Stimulated activated CD4-positive, alpha-beta T cell treated with anti-CD3 and anti-CD28 coated beads, Interleukin-15, amount 100 ng/mL, for 48 hours (primary cell): ENCODE measurements around the gene MYO15A.

Experiments used
- DNase-seq, 2 donors: peaks; one replicate each; pipeline ENCODE4 v3.0.0-alpha.2; 2020; ENCODE audit warnings: low read depth in 2 of 2

Gene MYO15A

DNA sequence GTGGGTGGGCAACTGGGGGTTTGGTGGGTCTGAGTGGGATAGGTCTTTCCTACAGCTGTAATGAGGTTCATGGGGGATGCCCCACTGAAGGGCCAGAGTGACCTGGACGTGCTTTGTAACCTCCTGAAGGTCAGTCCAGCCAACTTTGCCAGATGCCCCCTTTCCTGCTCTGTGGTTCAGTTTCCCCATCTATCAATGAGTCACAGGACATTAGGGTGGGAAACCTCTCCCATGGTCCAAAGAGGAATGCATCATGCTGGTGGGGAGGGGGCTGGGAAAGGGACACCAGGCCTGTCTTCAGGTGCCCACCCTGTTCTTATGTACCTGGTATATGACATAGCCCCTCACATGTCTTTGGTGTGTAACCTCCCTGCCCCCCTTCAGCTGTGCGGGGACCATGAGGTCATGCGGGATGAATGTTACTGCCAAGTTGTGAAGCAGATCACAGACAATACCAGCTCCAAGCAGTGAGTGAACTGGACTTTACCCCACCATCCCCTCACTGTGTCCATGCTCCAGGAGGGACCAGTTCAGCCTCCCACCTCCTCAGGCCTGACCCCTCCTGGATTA is 51.1 kb downstream of the MYO15A start:
- no peak for DNase-seq

DNA sequence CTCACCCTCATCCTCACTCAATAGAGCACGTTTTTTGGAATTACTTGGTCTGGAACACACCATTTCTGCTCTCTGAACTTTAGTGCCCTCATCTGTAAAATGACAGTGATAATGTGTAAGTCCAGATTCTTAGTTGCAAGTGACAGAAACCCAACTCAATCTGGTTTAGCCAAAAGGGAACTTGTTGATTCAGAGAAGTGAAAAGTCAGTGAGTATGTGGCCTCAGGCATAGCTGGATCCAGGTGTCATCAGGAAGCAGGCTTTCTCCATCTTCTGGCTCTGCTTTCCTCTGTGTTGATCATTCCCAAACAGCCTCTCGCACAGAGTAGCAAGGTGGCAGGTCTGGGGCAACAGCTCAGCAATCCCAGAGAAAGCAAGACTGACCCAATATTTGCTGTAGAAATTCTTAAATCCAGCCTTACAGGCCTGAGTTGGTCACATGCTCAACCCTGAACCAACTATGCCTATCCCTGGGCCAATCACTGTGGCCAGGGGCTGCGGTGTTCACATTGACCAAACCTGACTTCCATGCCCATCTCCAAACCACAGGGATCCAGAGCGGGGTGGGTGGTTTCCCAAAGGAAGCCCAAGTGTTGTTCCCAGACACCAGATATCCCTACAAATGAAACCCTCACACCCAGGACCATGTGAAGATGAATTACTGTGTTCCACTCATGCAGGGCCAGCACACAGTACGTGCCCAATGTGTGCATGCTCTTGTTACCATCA is 51.7 kb downstream of the MYO15A start:
- DNase-seq: no peak

DNA sequence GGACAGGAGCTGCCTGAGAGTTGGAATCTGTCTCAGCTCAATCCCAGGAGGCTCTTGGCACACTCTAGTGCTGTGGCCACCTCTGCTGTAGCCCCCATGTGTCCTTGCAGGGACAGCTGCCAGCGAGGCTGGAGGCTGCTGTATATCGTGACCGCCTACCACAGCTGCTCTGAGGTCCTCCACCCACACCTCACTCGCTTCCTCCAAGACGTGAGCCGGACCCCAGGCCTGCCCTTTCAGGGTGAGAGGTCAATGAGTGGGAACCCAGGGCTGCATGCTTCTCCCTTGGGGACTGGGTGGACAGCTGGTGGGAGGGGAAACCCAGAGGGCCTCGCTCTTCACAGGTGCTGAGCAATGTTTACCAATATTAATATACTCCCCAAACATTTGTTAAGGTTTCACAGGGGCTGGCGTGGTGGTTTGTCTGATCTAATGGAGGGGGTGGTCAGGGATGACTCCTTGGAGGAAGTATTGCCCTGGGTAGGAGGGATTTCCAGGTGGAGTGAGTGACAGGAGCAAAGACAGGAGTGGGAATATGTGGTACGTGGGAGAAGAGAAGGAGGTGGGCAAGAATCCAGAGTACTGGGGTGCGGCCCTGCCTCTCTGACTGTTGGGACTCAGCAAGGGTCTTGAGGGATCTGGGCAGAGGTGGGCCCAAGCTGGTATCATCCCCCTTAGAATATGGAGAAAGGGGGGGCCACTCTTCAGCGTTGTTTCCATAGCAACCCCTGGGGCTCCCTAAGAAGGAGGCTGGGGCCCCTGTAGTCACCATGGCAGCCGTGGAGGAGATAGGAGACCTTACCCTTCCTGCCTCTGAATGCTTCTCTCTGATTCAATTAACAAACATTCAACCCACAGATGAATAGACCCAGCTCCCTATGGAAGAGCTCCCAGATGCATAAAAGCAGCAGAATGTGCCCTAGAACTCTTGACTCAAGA is 52.9 kb downstream of the MYO15A start:
- no peak for DNase-seq

DNA sequence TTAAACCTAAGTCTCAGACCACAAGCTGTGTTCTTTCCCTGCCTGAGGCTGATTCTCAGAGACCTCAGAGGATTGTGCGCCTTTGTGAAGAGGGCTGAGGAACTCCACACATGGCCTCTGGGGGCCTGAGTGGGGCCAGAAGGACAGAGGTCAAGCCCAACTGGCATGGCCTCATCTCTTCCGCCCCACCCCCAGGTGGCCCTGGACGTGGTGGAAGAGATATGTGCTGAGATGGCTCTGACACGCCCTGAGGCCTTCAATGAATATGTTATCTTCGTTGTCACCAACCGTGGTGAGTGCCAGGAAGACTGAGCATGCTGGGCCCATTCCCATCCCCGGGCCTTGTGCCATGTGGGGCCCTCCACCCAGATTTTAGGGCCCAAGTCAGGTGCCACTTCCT is 55.0 kb downstream of the MYO15A start:
- DNase-seq: no peak

DNA sequence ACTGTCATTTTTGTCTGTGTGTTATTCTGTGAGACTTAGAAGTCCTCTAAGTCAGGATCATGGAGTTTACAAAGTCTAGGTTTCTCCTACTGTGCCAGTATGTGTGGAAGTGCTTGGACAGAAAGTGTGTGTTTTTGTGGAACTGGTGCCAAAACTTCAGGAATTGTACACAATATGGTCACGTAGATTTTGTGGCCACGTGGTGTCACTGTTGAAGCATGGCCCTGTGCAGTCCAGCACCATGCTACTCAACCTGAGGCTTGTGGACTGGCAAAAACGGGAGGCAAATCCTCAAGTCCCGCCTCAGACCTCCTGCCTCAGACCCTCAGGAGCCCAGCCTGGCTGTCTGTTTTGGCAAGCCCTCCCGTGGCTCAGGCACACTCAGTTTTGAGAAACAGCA is 58.3 kb downstream of the MYO15A start:
- no peak for DNase-seq

DNA sequence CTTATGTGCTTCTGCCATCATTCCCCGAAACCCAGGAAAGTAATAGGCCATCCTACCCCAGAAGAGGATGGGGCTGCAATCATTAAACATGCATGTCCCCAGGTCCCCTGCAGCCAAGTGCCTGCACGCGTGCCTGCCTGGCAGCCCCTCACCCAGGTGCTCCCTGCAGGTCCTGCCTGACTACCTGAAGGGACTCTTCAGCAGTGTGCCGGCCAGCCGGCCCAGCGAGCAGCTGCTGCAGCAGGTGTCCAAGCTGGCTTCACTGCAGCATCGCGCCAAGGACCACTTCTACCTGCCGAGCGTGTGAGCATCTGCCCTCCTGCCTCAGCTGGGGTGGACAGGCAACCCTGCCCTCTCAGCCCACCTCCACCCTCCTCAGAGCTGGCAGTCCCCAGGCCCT is 58.9 kb downstream of the MYO15A start:
- no peak for DNase-seq

DNA sequence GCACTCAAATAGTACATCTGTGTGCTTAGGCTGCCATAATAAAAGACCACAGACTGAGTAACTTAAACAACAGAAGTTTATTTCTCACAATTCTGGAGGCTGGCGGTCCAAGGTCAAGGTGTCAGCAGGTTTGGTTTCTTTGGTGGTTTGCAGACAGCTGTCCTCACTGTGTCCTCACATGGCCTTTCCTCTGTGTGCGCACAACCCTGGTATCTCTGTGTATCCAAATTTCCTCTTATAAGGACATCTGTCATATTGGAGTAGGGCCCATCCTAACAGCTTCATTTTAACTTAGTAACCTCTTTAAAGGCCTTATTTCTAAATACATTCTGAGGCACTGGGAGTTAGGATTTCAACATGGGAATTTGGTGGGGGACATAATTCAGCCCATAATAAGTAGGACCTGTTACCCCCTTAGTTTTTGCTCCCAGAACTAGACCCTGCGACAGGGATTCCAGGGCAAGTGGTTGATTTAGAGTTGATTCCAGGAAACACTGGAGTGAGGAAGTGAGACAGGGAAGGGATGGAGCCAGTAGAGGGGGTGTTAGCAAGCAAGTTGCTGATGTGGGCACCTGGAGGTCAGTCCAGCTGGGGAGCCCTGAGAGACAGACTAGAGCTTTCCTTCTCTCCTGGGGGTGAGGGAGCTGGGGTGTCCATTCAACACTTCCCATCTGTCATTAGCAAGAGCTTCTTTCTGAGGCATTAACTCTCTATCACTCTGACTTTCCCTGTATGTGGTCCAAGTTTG is 64.1 kb downstream of the MYO15A start:
- no peak for DNase-seq

DNA sequence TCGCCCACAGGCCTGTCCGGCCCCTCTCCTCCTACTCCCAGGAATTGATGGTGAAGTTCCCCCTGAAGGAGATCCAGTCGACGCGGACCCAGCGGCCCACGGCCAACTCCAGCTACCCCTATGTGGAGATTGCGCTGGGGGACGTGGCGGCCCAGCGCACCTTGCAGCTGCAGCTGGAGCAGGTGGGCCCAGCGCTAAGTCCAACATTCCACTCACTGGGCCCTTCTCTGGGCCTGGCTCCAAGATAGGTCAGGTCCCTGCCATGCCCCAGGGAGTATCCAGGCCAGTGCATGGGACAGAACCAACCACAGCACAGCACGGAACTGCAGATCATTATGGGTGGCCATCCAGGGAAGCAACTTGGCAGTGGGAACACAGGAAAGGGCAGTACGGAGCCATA is 65.2 kb downstream of the MYO15A start:
- no peak for DNase-seq

DNA sequence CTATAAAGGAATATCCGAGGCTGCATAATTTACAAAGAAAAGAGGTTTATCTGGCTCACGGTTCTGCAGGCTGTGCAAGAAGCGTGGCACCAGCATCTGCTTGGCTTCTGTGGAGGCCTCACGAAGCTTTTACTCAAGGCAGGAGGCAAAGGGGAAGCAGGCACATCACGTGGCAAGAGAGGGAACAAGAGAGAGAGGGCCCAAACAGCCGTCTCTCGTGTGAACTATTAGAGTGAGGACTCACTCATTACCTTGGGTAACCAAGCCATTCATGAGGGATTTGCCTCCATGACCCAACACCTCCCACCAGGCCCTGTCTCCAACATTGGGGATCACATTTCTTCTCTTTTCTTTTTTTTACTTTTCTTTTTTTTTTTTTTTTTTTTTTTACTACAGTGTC is 67.6 kb downstream of the MYO15A start:
- DNase-seq: no peak

DNA sequence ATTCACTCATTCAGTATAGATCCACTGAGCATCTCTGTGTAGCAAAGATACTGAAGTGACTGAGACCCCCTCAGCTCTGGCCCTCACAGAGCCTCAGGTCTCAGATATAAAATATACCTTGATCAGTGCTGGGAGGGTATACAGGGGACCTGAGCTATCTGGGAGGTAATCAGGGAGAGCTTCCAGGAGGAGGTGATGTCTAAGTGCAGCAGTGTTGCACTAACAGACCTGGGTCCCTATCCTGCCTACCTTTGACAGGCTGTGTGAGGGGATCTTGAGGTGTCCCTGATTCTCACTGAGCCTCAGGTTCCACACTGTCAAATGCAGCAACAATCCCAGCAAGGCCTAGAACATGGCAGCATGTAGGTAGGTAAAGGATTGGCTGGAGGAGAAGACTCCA is 68.6 kb downstream of the MYO15A start:
- no peak for DNase-seq

DNA sequence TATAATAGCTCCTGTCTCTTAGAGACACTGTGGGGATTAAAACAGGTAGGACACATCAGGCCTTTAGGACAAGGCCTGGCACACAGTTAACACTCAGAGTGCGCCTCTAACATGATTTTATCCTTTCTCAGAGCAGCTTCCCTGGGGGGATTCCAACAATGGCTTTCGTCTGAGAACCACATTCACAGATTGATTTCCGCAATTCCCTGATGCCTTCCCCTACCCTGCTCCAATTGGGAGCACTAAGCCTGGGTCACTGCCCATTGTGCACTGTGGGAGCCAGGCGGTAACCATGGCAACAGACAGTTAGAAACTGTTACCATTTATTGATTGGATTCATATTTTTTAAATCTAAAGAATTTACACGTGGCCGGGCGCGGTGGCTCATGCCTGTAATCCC is 69.2 kb downstream of the MYO15A start:
- DNase-seq: no peak

DNA sequence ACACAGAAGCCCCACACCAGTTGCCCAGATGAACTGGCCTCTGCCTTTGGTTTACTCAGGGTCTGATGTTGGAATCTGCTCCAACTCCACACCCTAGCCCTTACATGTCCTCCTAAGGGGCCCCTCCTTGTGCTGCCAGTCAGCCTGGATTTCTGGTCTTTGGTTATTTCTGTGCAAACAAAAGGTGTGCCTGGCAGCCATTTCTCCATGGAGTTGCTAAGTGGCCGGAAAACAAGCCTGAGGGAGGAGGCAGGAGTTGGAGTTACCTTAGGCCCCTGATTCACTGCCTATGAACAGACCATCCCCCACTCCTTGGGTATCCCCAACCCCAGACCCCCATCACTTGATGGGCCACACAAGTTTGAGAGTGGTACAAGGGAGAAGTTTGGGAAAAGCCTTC is 70.6 kb downstream of the MYO15A start:
- DNase-seq: no peak

DNA sequence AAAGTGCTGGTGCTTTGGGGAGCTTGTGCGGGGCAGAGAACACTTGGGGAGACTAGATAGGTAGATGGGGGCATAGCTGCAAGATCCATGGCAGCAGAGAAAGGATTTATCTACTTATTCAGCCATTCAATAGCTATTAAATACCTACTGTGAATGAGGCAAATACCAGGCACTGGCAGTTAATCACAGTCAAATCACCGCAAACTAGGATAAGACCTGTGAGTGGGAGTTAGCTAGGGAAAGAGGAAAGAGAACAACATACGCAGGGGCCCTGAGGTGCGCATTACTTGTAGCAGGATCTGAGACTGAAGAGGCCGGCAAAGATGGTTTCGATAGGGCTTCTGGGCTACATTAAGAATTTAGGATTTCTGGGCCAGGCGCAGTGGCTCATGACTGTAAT is 71.2 kb downstream of the MYO15A start:
- DNase-seq: no peak

DNA sequence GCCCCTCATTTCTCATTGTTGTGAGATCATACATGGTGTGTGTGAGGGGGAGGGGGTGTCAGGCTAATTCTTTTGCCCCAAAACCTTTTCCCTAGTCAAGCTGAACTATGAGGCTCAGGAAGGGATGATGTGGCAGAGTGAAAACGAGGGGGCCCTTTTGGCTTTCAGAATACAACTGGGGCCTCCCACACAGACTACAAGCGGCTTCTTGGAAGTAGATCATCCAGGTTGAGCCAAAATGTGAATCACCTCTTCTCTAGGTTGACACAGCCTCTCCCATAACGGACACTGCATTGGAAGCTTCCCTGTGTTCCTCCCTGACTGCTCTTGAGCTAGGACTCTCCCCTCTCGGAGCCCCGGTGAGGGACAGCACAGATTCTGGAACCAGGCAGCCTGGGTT is 72.8 kb downstream of the MYO15A start:
- peak; percentile 61 to 66 for DNase-seq

DNA sequence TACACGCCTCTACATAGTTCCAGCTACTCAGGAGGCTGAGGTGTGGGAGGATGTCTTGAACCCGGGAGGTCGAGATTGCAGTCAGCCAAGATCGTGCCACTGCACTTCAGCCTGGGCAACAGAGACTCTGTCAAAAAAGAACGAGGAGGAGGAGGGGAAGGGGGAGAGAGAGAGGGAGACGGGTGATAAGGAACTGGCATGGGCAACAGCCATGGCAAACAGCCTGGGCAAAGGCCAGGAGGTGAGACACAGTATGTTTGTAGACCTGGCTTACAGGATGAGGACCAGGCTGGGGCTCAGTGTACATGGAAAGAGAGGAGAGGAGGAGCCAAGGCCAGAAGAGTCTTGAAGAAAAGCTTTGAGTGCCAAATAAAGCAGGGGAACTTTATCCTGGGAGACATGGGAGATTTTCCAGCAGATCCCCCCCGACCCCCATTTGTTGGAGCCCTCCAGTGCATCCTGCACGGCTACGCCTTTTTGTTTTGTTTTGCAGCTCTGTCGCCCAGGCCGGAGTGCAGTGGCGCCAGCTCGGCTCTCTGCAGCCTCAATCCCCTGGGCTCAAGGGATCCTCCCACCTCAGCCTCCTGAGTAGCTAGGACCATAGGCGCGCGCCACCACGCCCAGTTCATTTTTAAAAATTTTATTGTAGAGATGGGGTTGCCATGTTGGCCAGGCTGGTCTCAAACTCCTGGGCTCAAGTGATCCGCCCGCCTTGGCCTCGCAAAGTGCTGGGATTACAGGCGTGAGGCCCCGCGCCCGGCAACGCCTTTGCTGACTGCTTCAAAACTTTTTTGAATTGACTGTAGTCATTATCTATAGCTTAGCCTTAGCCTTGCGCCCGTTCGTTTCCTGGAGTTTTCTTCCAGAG is 73.8 kb downstream of the MYO15A start:
- no peak for DNase-seq

DNA sequence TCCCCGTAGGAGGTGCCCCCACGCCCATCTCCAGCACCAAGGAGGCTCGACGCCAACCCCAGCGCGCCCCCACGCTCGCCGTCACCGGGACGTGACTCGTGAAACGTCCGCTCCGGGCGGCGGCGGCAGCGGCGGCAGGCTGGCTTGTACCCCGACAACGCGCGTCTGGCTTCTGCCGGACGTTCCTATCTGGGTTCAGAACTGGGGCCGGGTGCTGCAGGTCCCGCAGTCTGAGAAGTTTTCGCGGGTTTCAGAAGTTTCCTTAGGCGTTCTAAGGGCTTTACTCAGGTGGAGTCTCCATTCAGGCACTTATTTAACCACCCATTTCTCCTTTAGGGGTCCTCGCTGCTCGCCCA is 74.4 kb downstream of the MYO15A start:
- DNase-seq: peak; percentile 71 to 82

DNA sequence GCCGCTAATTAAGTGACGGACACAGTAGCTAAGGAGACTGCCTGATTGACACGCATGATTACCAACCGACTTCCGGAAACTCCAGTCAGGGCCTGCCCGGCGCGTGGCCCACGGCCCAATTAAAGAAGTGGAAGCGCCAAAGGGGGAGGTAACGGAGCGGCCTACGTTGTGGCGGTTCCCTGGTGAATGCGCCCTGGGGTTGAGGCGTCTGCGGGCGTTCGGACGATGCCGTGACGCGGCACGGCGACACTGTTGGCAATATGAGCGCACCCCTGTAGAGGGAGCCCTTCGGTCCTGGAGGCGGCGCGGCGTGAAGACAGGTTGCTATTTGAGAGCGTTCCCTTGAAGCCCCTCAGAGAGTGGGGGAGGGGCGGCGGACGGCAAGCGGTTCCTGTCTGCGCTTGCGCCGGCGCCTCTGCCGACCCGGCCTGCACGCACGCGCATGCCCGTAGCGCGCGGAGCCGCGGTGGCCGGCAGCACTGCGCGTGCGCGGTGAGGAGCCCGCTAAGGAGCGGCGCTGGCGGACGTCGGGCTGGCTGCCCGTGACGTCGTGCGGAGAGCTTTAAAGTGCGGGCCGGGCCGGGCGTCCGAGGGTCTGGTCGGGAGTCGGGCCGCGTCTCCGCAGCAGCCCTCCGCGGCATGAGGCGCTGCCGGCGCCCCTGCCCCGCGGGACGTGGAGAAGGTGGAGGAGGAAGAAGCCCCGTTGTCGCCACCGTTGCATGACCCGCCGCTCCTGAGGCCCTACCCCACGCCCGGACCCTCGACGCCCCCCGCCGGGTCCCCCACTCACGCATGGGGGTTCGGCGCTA is 75.0 kb downstream of the MYO15A start, which contains the start of gene ALKBH5:
Gene ALKBH5 (plus strand): TSS at position 495 of the 809 bp plus-strand sequence. CDS start 416 bp downstream, outside the sequence.
- peak; percentile 95 to 96 for DNase-seq

DNA sequence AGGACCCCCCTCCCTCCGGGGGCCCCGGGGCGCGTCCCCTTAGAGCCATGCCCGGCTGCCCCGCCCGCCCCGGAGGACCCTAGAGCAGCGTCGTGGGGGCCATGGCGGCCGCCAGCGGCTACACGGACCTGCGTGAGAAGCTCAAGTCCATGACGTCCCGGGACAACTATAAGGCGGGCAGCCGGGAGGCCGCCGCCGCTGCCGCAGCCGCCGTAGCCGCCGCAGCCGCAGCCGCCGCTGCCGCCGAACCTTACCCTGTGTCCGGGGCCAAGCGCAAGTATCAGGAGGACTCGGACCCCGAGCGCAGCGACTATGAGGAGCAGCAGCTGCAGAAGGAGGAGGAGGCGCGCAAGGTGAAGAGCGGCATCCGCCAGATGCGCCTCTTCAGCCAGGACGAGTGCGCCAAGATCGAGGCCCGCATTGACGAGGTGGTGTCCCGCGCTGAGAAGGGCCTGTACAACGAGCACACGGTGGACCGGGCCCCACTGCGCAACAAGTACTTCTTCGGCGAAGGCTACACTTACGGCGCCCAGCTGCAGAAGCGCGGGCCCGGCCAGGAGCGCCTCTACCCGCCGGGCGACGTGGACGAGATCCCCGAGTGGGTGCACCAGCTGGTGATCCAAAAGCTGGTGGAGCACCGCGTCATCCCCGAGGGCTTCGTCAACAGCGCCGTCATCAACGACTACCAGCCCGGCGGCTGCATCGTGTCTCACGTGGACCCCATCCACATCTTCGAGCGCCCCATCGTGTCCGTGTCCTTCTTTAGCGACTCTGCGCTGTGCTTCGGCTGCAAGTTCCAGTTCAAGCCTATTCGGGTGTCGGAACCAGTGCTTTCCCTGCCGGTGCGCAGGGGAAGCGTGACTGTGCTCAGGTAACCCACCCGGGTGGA is 75.8 kb downstream of the MYO15A start:
- peak; percentile 58 to 59 for DNase-seq

DNA sequence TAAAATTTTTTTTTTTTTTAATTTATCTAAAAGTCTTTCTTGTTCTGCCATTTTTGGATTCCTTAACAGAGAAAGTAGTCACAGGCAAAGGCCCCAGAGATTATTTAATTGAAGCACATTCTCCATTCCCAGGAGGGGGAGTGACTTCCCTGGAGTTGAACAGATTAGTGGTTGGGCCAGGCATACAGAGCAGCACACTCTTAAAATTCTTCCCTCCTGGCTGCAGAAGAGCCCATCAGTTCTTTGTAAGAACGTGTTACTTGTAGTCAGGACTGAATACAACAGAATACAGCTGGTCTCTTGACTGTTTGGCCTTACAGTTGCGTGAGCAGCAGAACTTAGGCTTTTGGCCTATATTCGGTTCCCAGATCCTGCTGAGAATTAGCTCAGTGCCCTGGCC is 76.8 kb downstream of the MYO15A start:
- no peak for DNase-seq
